A549 treated with CpdA at 1 μM for 4 hours (cell line): ENCODE results near the gene POMGNT1. TPM values are rescaled to one million over a fixed set of nuclear protein-coding genes. Genes with fewer than 3 reads are reported as not detected.

Experiments
- total RNA-seq: library from RNA; stranded (reverse); fragments of 200-300 nt; extraction: Qiagen RNA extraction; gene quantifications from 5 replicates; pipeline ENCODE4 v1.2.3, GENCODE V29; 2022; ENCODE audit warnings: low read depth

POMGNT1 gene
- 35.0 to 50.0 TPM (median 48.7 TPM) in 5 replicates for total RNA-seq

DNA sequence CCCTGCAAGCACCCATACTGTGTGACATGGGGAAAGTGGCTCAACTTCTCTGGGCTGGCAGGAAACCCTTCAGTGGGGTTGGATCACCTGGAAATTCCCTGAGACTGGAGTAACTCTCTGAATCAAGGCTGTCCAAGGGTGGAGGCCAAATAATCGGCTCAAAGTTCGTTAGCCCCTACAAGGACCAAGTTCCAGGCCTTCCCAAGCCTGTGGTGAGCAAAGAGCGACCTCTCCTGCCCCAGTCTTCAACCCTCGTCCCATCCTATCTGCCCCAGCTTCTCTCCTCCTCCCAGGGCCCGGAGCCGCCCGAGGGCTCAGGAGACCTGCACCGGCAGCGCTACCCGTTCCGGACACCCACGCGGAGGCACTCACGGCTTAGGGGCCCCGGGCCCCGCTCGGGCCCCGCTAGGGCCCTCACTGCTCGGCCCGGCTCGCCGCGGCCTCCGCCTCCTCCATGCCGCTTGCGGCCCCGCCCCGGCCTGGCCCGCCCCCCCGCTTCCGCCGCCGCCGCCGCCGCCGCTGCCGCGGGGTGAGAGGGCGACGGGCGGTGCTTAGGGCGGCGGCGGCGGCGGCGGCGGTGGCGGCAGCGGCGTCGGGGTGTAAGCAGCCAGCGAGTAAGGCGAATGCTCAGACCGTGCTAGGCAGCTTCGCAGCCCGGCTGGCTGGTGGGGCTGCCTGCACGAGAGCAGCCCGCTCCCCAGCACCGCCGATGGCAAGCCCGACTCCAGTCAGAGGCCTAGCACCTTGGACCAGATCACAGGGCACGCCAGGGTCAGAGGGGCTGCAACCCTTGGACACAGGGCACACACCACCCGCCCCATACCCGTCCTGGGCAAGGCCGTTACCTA is at the start of gene POMGNT1:
Gene POMGNT1, minus strand, starts transcription at position 471 of the 848 bp plus-strand sequence. CDS start 613 bp downstream, outside the sequence.

DNA sequence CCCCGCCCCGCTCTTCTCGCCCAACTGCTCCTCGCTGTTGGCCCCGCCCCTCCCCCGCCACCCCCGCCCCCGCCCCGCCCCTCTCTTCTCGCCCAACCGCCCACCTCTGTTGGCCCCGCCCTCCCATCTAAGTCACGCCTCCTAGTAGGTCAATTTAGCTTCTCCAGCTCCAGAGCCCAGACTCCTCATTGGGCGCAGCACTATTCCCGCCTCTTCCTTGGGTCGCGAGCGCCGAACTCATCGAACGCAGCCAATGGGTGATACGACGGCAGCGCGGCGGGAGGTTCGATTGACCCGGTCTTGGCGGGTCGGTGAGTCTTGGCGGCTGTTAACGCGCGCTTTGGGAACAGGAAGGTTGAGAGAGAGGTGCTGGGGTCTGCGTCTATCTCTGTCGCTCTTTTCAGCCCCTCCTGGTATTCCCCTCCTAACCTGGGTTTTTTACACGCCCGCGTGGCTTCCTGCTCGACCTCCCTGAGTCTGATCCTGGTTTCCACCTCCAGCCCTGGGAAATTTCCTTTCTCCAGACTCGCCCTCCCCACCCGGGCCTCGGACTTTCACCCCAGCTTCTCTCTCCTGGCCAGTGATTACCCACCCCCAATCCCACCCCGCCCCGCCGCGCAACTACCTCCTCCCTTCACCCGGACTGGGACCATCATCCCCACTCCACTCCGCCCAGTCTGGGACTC is 49.3 kb upstream of the POMGNT1 start, which contains the start of gene RAD54L:
Gene RAD54L, plus strand, starts transcription at position 328 of the 686 bp plus-strand sequence. CDS start 643 bp downstream, outside the sequence.

GRCh38 chr1:46176211-46176865 is 21.9 kb downstream of the POMGNT1 start, which contains the start of gene P3R3URF:
Gene P3R3URF, minus strand, starts transcription at chr1:46176488. Its CDS starts 17 bp downstream, at chr1:46176471.

GRCh38 chr1:46174448-46175231 is 23.6 kb downstream of the POMGNT1 start, which contains the start of gene TSPAN1:
Gene TSPAN1, plus strand, starts transcription at chr1:46175087. Its CDS starts 6,021 bp downstream, at chr1:46181108.

Other genes starting within 250 kb of the POMGNT1 start
- 0.72 to 1.1 TPM (median 0.96 TPM) in 5 replicates for gene PIK3R3, start 65.8 kb downstream of the POMGNT1 start, total RNA-seq
- 1.6 to 3.1 TPM (median 2.6 TPM) in 5 replicates for gene TSPAN1, start 23.3 kb downstream of the POMGNT1 start, total RNA-seq
- gene P3R3URF, start 21.9 kb downstream of the POMGNT1 start, total RNA-seq: not detected in 5 replicates
- gene LURAP1, start 4.9 kb upstream of the POMGNT1 start, total RNA-seq: not detected in 5 replicates
- 10.2 to 12.8 TPM (median 12.1 TPM) in 5 replicates for gene RAD54L, start 49.3 kb upstream of the POMGNT1 start, total RNA-seq
- gene LRRC41, start 105.2 kb upstream of the POMGNT1 start, total RNA-seq: 36.5 to 46.3 TPM (median 42.0 TPM) in 5 replicates
- gene UQCRH, start 105.3 kb upstream of the POMGNT1 start, total RNA-seq: 397 to 570 TPM (median 421 TPM) in 5 replicates
- gene NSUN4, start 142.4 kb upstream of the POMGNT1 start, total RNA-seq: 11.5 to 14.9 TPM (median 13.3 TPM) in 5 replicates
- gene FAAH, start 195.9 kb upstream of the POMGNT1 start, total RNA-seq: 0.81 to 2.6 TPM (median 0.83 TPM) in 5 replicates